HL-60 (cell line): ENCODE data around the gene TRIO.

ENCODE experiments used
- CTCF ChIP-seq: IDR thresholded peaks from one replicate; pipeline ENCODE4 v1.5.1; 2011; ENCODE audit warnings: low read length, control low read depth, inconsistent platforms; ENCODE audit not compliant: insufficient read depth
- GABPA ChIP-seq: IDR thresholded peaks from 2 replicates; pipeline ENCODE4 v1.6.1; 2012; ENCODE audit warnings: low read depth
- POLR2AphosphoS5 ChIP-seq: IDR thresholded peaks from 2 replicates; pipeline ENCODE4 v1.6.1; 2012; ENCODE audit warnings: low read depth
- REST ChIP-seq: IDR thresholded peaks from 2 replicates; pipeline ENCODE4 v1.6.1; 2012; ENCODE audit warnings: low read depth; ENCODE audit not compliant: insufficient replicate concordance
- SPI1 ChIP-seq: IDR thresholded peaks from 2 replicates; pipeline ENCODE4 v1.6.1; 2012; ENCODE audit warnings: low read depth, mild to moderate bottlenecking, borderline replicate concordance

- TF ChIP-seq CTCF: no peak
- TF ChIP-seq REST: no peak
- no peak for TF ChIP-seq SPI1
- no peak for TF ChIP-seq POLR2AphosphoS5
- no peak for TF ChIP-seq GABPA
Observed at GRCh38 chr5:14486996-14487896, 344.1 kb downstream of the TRIO start.
